B cell (primary cell): ENCODE data around the gene LYPD8. TPM values are rescaled to one million over a fixed set of nuclear protein-coding genes. Genes with fewer than 3 reads are reported as not detected.

Source experiments
- ATAC-seq: fragments of 200-7000 bp; cut with Tn5 transposase; one replicate; pipeline ENCODE4 v1.10.0; 2021; ENCODE audit warnings: low read depth, mild to moderate bottlenecking, moderate number of reproducible peaks, moderate library complexity
- CTCF ChIA-PET: fragments of 350-600 bp; sonication (Branson Sonifier 250); formaldehyde crosslinking; loops from one replicate; lab custom pipeline; 2021; ENCODE audit warnings: antibody characterized with exemption, inconsistent platforms; lab: Charles Lee
- POLR2A ChIA-PET: fragments of 350-600 bp; sonication (Branson Sonifier 250); formaldehyde crosslinking; loops from one replicate; lab custom pipeline; 2021; ENCODE audit warnings: antibody characterized with exemption; lab: Charles Lee
- DNase-seq: peaks from one replicate; pipeline ENCODE4 v3.0.0; 2013
- H2AFZ ChIP-seq: 2 replicates; pipeline ENCODE4 v1.6.1; 2012; ENCODE audit warnings: mild to moderate bottlenecking, low read depth, low read length; ENCODE audit not compliant: insufficient read depth, poor library complexity, severe bottlenecking
- H3K27ac ChIP-seq, 2 donors: 1 replicate in 1 of 2; 2 replicates in 1 of 2; pipeline ENCODE4 v1.5.1; 2012 to 2013; ENCODE audit warnings: low read length in 2 of 2, mild to moderate bottlenecking in 2 of 2, moderate library complexity in 1 of 2
- H3K27me3 ChIP-seq, 4 experiments: fragments of 200-600 bp in 1 of 4; sonication (generic) in 1 of 4; replicated peaks in 1 of 4; 1 replicate in 2 of 4; 2 replicates in 2 of 4; pipeline versions ENCODE4 v1.6.1 to v1.7.0; 2013 to 2016; ENCODE audit warnings: low read length in 3 of 4, mild to moderate bottlenecking in 2 of 4, mixed read lengths in 1 of 4, moderate library complexity in 1 of 4; ENCODE audit not compliant: insufficient read depth in 4 of 4, control insufficient read depth in 3 of 4; ENCODE audit errors: control extremely low read depth in 1 of 4
- H3K36me3 ChIP-seq, 2 experiments: replicated peaks in 1 of 2; 1 replicate in 1 of 2; 2 replicates in 1 of 2; pipeline versions ENCODE4 v1.6.1 to v1.7.1; 2013; ENCODE audit warnings: low read length in 1 of 2; ENCODE audit not compliant: insufficient read depth in 2 of 2, control insufficient read depth in 1 of 2; ENCODE audit errors: control extremely low read depth in 1 of 2, extremely low read depth in 1 of 2
- H3K4me1 ChIP-seq, 2 donors: fragments of 200-600 bp in 1 of 2; sonication (generic) in 1 of 2; 1 replicate in 1 of 2; 2 replicates in 1 of 2; pipeline versions ENCODE4 v1.5.1 to v1.6.1; 2013 to 2017; ENCODE audit warnings: low read length in 2 of 2; ENCODE audit not compliant: control insufficient read depth in 2 of 2, insufficient read depth in 2 of 2
- H3K4me2 ChIP-seq: replicated peaks from 2 replicates; pipeline ENCODE3; 2012; ENCODE audit warnings: mild to moderate bottlenecking, low read depth, low read length; ENCODE audit not compliant: poor library complexity, severe bottlenecking
- H3K4me3 ChIP-seq, 5 experiments: fragments of 200-600 bp in 1 of 5; sonication (generic) in 1 of 5; 1 replicate in 3 of 5; 2 replicates in 2 of 5; pipeline versions ENCODE4 v1.5.1 to v1.7.0; 2011 to 2016; ENCODE audit warnings: low read length in 4 of 5, mild to moderate bottlenecking in 4 of 5, low read depth in 2 of 5, control low read depth in 1 of 5, moderate library complexity in 1 of 5; ENCODE audit not compliant: insufficient read depth in 1 of 5; ENCODE audit errors: control extremely low read depth in 1 of 5, extremely low read depth in 1 of 5
- H3K79me2 ChIP-seq: fragments of 200-600 bp; sonication (generic); one replicate; pipeline ENCODE4 v1.6.0; 2016; ENCODE audit warnings: low read length; ENCODE audit not compliant: control insufficient read depth, insufficient read depth
- H3K9ac ChIP-seq: fragments of 200-600 bp; sonication (generic); 2 replicates; pipeline ENCODE4 v1.6.1; 2017; ENCODE audit warnings: mild to moderate bottlenecking, low read length, moderate library complexity
- H3K9me3 ChIP-seq, 3 donors: one replicate each; pipeline versions ENCODE4 v1.6.1 to v1.7.1; 2013; ENCODE audit warnings: low read length in 2 of 3; ENCODE audit not compliant: control insufficient read depth in 2 of 3, insufficient read depth in 1 of 3; ENCODE audit errors: control extremely low read depth in 1 of 3
- H4K20me1 ChIP-seq: 2 replicates; pipeline ENCODE4 v1.6.0; 2012; ENCODE audit warnings: mild to moderate bottlenecking, low read length; ENCODE audit not compliant: insufficient read depth, control insufficient read depth, poor library complexity, severe bottlenecking
- H3K27ac Mint-ChIP-seq: one replicate; pipeline ENCODE4 v1.8.0; 2021; ENCODE audit warnings: mixed read lengths
- H3K27me3 Mint-ChIP-seq: one replicate; pipeline ENCODE4 v1.8.0; 2021; ENCODE audit warnings: mixed read lengths
- H3K4me1 Mint-ChIP-seq: one replicate; pipeline ENCODE4 v1.8.0; 2021; ENCODE audit warnings: mixed read lengths
- H3K4me3 Mint-ChIP-seq: one replicate; pipeline ENCODE4 v1.8.0; 2021; ENCODE audit warnings: mixed read lengths
- H3K9me3 Mint-ChIP-seq: one replicate; pipeline ENCODE4 v1.8.0; 2022; ENCODE audit warnings: mixed read lengths; ENCODE audit not compliant: insufficient read depth
- EZH2 ChIP-seq: IDR thresholded peaks from 2 replicates; pipeline ENCODE4 v1.6.1; 2012; ENCODE audit warnings: borderline replicate concordance, low read depth, mild to moderate bottlenecking, moderate library complexity, low read length; ENCODE audit not compliant: insufficient read depth, poor library complexity, severe bottlenecking
- WGBS: methylation state at CpG from one replicate; pipeline ENCODE4 v1.1.5; 2013; ENCODE audit warnings: missing lambda C conversion rate; ENCODE audit not compliant: insufficient coverage; 5-methylcytosine and 5-hydroxymethylcytosine counted together
- intact Hi-C: fragments of 100-400 bp; cut with micrococcal nuclease; formaldehyde crosslinking; loops from one replicate; pipeline ENCODE4 v1.10.0; 2022
- polyA plus RNA-seq: library from polyadenylated mRNA; depleted of rRNA; stranded (reverse); fragments of >200 nt; gene quantifications from 2 replicates; pipeline ENCODE4 v1.2.3, GENCODE V29; 2012
- total RNA-seq, 2 donors: library from RNA; stranded (reverse); fragments of 120-200 nt in 1 of 2; gene quantifications; 1 replicate in 1 of 2; 2 replicates in 1 of 2; pipeline versions ENCODE4 v1.2.3 to v1.2.4, GENCODE V29; 2013 to 2022
- TF ChIP-seq, protein P1 (sequence below): fragments of 200-600 bp; IDR thresholded peaks from one replicate; pipeline ENCODE4 v1.8.0; 2022; ENCODE audit warnings: antibody characterized with exemption, mild to moderate bottlenecking

The LYPD8 gene
- total and polyA plus RNA-seq, 2 donors (not counting 1 experiment from before 2014, with no cell fraction given) = 0.10 TPM; not detected in 1

DNA sequence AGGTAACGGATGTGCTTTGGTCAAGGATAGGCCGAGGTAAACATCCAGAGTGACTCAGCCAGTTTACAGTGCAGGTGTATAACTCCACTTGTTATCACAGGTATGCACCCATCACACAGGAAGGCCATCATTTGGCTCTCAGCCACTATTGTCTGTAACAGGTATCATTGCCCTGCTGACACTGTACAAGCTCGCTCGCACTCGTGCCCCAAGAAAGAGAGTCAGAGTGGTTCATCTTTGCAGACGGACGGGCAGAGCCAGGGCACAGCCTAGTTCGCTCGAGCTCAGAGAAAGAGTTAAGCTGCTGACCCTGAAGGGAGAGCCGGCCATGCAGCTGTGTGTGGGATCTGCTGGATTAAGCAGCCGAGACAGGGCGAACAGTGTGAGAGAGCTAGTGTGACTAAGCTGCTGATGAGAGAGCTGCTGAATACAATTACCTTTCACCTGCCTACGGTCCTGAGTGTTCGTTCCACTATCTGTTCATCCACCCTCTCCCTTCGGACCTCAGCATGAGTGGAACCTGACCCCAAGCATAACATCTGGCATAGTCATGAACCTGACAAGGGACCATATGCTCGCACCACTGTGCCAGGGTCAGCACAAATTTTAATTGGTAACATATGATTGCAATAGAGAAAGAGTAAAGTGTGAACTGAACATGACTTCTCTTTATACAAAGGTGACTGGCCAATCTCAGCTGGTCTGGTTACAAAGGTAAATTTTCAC, 27.0 kb upstream of the LYPD8 start:
- Histone ChIP-seq H3K9me3 (peaks cover 1 to 10% (median 6%) of the 10 kb centered on the region in 3 donors), H4K20me1 (no peaks in the 10 kb centered on the region), H3K27me3 (no peaks in the 10 kb centered on the region), H3K4me2 (no peak overlapping the region), H3K4me1 (peaks cover 35 to 36% of the 10 kb centered on the region in 2 donors), H3K9ac (no peak overlapping the region), H3K4me3 (no peak overlapping the region), H3K79me2 (no peaks in the 10 kb centered on the region), H2AFZ (no peak overlapping the region), H3K36me3 (no peaks in the 10 kb centered on the region), H3K27ac (no peak overlapping the region)
- POLR2A ChIA-PET = no interaction called here
- Mint-ChIP-seq H3K4me3 (no peak overlapping the region), H3K4me1 (peaks cover 28% of the 10 kb centered on the region), H3K9me3 (peaks cover 3% of the 10 kb centered on the region), H3K27ac (no peak overlapping the region), H3K27me3 (no peaks in the 10 kb centered on the region)
- DNase-seq (no peak), ATAC-seq (no peak)
- WGBS = 95% methylated on average over 14 of the region's 16 CpGs
- TF ChIP-seq EZH2 = no peak
- intact Hi-C loops = no loop called here
- CTCF ChIA-PET = no interaction called here

DNA sequence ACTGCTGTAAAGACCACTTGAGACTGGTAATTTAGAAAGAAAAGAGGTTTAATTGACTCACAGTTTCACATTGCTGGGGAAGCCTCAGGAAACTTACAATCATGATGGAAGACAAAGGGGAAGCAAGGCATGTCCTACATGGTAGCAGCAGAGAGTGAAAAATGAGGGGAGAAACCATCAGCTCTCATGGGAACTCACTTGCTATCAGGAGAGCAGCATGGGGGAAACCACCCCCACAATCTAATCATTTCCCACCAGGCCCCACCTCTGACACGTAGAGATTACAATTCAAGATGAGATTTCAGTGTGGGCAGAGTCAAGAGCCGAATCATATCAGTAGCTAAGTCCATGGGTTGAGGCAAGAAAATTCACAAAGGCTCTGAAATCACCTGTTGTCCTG, 23.8 kb upstream of the LYPD8 start:
- Histone ChIP-seq H3K4me3 (no peak overlapping the region), H3K9me3 (peaks cover 2 to 19% (median 18%) of the 10 kb centered on the region in 3 donors), H3K4me1 (peaks cover 12 to 14% of the 10 kb centered on the region in 2 donors), H3K27me3 (no peaks in the 10 kb centered on the region), H2AFZ (no peak overlapping the region), H3K9ac (no peak overlapping the region), H3K27ac (no peak overlapping the region), H3K79me2 (no peaks in the 10 kb centered on the region), H3K36me3 (no peaks in the 10 kb centered on the region), H4K20me1 (no peaks in the 10 kb centered on the region), H3K4me2 (no peak overlapping the region)
- no peaks in the 10 kb centered on the region for H3K27me3 Mint-ChIP-seq
- peaks cover 12% of the 10 kb centered on the region for H3K4me1 Mint-ChIP-seq
- no peak for DNase-seq
- peaks cover 16% of the 10 kb centered on the region for H3K9me3 Mint-ChIP-seq
- ChIA-PET POLR2A (no interaction called here), CTCF (no interaction called here)
- H3K27ac Mint-ChIP-seq = no peak overlapping the region
- no peak overlapping the region for H3K4me3 Mint-ChIP-seq
- intact Hi-C loops = no loop called here
- ATAC-seq = no peak
- WGBS = 80% methylated on average over 1 of the region's 2 CpGs
- TF ChIP-seq EZH2 = no peak
- TF ChIP-seq, protein P1, sequence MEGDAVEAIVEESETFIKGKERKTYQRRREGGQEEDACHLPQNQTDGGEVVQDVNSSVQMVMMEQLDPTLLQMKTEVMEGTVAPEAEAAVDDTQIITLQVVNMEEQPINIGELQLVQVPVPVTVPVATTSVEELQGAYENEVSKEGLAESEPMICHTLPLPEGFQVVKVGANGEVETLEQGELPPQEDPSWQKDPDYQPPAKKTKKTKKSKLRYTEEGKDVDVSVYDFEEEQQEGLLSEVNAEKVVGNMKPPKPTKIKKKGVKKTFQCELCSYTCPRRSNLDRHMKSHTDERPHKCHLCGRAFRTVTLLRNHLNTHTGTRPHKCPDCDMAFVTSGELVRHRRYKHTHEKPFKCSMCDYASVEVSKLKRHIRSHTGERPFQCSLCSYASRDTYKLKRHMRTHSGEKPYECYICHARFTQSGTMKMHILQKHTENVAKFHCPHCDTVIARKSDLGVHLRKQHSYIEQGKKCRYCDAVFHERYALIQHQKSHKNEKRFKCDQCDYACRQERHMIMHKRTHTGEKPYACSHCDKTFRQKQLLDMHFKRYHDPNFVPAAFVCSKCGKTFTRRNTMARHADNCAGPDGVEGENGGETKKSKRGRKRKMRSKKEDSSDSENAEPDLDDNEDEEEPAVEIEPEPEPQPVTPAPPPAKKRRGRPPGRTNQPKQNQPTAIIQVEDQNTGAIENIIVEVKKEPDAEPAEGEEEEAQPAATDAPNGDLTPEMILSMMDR = no peak
